ENCODE data around the gene TMEM74B.
A peak's percentile ranks its signal among the peaks of the same experiment; 100 is the strongest.
"Not testable (repeated sequence)": the region's sequence is repeated elsewhere in the genome, so short reads cannot be mapped to it uniquely, and the experiment has no call there.

TMEM74B gene

GRCh38 chr20:1184638-1185315 is at the start of gene TMEM74B:
TSS of gene TMEM74B (minus strand) at chr20:1184981. CDS start at chr20:1183801, 1,180 bp downstream.
- no peak for TF ChIP-seq JUND (IDR thresholded peaks at IDR 0.05; ENCODE audit: low read depth)
- no peak for DNase-seq (ENCODE audit: low read depth in 1 of 2, low spot score in 1 of 2)
- in situ Hi-C loops (cut with HindIII; ENCODE audit: low pct_unique_long_range_greater_than_20kb, low sequenced_read_pairs): no loop called here

DNA sequence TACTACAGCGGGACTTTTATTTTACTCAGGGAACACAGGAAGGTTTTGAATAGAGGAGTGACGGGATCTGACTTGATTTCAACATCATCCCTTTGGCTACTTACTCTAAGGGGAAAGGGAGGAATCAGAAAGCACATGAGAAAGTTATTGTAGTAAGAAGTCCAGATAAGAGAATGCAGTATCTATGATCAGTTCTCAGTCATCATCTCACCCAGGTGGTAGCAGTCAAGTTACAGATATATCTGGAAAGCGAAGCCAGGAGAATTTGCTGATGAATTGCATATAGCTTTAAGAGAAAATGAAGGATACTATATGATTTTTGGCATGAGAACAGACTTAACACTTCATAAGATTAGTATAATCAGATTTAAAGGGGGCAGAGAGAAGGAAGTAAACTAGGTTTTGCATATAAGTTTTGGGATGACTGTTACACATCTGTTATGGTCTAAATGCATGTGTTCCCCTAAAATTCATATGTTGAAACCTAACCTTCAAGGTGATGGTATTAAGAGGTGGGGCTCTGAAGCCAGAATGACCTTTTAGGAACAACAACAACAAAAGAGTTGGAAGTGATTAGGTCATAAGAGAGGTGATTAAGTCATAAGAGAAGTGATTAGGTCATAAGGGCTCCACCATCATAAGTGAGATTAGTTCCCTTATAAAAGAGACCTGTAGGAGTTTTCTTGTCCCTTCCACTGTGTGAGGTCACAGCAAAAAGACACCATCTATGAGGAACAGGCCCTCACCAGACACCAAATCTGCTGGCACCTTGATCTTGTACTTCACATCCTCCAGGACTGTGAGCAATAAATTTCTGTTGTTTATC is 47.7 kb upstream of the TMEM74B start:
- no peak for DNase-seq (ENCODE audit: low read depth in 1 of 2, low spot score in 1 of 2)
- in situ Hi-C loops (cut with HindIII; ENCODE audit: low pct_unique_long_range_greater_than_20kb, low sequenced_read_pairs): no loop called here
- TF ChIP-seq JUND (IDR thresholded peaks at IDR 0.05; ENCODE audit: low read depth): no peak

DNA sequence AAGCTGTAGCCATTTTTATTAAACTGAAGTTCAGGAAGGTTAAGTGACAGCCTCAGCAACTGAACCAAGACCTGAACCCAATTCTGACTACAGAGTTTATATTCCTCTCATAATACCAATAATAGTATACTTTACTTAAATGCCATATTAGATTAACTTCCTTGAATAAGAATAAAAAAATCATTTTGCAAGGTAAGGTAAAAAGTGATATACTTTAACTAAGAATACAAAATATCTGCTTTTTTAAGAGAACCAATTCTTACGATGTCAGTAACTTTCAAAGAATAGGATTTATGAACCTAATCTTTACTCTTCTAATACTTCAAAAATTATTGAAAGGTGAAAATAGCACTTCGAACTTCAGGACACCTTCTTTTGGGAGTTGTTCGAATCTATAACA is 44.8 kb upstream of the TMEM74B start:
- no peak for TF ChIP-seq JUND (IDR thresholded peaks at IDR 0.05; ENCODE audit: low read depth)
- in situ Hi-C loops (cut with HindIII; ENCODE audit: low pct_unique_long_range_greater_than_20kb, low sequenced_read_pairs): no loop called here

GRCh38 chr20:1225783-1226654 is 41.2 kb upstream of the TMEM74B start, which contains the start of gene RAD21L1:
TSS of gene RAD21L1 (plus strand) at chr20:1226044. CDS start at chr20:1228454, 2,410 bp downstream.
- in situ Hi-C loops (cut with HindIII; ENCODE audit: low pct_unique_long_range_greater_than_20kb, low sequenced_read_pairs): no loop called here
- TF ChIP-seq JUND (IDR thresholded peaks at IDR 0.05; ENCODE audit: low read depth): no peak
- peak; percentile 84 to 85 for DNase-seq (ENCODE audit: low read depth in 1 of 2, low spot score in 1 of 2)

More for the DNA sequence above, 44.8 kb upstream of the TMEM74B start:
- DNase-seq (ENCODE audit: low read depth in 1 of 2, low spot score in 1 of 2): no peak

DNA sequence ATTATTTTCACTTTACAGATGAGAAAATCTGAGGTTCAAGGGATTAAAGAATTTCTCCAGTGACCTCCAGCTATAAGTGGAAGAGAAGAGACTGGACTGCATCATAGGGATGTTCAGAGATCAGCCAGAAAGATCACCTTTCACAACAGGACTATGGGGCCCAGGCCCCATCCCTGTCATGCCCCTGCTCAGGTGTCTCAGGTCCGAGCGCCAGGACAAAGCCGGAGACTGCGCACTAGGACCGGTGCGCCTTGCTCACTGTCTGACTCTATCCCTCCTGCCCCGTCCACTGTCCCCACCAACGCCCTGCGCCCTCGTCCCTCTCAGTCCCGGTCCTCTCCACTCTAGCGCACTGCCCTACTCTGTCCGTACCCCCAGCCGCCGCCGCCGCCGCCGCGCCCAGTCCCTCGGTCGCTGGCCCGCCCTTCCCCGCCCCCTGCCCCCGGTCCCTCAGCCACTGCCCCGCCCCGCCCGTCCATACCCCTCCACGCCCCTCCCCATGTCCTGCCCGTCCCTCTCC is 40.5 kb upstream of the TMEM74B start:
- no peak for TF ChIP-seq JUND (IDR thresholded peaks at IDR 0.05; ENCODE audit: low read depth)
- in situ Hi-C loops (cut with HindIII; ENCODE audit: low pct_unique_long_range_greater_than_20kb, low sequenced_read_pairs): no loop called here
- DNase-seq (ENCODE audit: low read depth in 1 of 2, low spot score in 1 of 2): peak in 1 of 2 experiments; percentile 87

DNA sequence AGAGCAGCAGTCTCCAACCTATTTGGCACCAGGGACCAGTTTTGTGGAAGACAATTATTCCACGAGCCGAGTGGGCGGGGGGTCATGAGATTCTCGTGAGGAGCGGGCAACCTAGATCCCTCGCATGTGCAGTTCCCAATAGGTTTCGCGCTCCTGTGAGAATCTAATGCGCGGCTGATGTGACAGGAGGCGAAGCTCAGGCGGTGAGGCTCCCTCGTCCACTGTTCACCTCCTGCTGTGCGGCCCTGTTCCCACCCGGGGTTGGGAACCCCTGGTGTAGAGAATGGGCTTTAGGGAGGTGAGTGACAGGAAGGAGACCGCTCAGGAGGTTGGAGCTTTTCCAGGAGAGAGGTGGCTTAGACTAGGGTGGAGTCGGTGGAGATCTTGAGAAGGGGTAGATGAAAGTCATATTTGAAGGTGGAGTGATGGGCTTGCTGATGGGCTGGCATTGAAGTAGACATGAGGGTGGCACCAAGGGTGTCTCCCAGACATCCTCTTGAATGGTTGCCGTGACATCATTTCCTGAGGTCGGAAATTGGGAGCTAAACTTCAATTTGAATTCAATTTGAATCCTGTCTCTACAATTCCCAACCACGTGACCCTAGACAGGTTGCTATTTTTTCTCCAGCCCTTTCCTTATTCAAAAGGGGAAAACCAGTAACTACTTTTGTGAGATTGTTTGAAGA is 39.6 kb upstream of the TMEM74B start:
- no peak for DNase-seq (ENCODE audit: low read depth in 1 of 2, low spot score in 1 of 2)
- no peak for TF ChIP-seq JUND (IDR thresholded peaks at IDR 0.05; ENCODE audit: low read depth)
- in situ Hi-C loops (cut with HindIII; ENCODE audit: low pct_unique_long_range_greater_than_20kb, low sequenced_read_pairs): no loop called here

DNA sequence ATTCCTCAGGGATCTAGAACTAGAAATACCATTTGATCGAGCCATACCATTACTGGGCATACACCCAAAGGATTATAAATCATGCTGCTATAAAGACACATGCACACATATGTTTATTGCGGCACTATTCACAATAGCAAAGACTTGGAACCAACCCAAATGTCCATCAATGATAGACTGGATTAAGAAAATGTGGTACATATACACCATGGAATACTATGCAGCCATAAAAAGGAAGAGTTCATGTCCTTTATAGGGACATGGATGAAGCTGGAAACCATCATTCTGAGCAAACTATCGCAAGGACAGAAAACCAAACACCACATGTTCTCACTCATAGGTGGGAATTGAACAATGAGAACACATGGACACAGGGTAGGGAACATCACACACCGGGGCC is 38.0 kb upstream of the TMEM74B start:
- DNase-seq (ENCODE audit: low read depth in 1 of 2, low spot score in 1 of 2); in situ Hi-C loops (cut with HindIII; ENCODE audit: low pct_unique_long_range_greater_than_20kb, low sequenced_read_pairs): not testable (repeated sequence)

DNA sequence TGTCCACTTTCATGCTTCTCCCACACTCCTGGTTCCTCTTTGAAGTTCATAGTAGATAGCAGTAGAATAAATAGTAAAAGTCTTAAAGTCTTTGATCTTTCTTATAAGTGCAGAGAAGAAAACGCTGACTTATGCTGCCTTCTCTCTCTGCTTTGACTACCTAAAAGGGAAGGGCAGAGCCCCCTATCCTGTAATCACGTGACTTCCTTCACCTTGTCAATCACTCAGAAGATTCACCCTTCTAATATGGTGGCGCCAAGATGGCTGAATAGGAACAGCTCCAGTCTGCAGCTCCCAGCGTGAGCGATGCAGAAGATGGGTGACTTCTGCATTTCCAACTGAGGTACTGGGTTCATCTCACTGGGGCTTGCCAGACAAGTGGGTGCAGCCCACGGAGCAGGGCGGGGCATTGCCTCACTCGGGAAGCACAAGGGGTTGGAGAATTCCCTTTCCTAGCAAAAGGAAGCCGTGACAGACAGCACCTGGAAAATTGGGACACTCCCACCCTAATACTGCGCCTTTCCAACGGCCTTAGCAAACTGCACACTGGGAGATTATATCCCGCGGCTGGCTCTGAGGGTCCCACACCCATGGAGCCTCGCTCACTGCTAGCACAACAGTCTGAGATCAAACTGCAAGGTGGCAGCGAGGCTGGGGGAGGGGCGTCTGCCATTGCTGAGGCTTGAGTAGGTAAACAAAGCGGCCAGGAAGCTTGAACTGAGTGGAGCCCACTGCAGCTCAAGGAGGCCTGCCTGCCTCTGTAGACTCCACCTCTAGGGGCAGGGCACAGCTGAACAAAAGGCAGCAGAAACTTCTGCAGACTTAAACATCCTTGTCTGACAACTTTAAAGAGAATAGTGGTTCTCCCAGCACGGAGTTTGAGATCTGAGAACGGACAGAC is 32.0 kb upstream of the TMEM74B start:
- in situ Hi-C loops (cut with HindIII; ENCODE audit: low pct_unique_long_range_greater_than_20kb, low sequenced_read_pairs); DNase-seq (ENCODE audit: low read depth in 1 of 2, low spot score in 1 of 2): not testable (repeated sequence)

- in situ Hi-C loops (cut with HindIII; ENCODE audit: low pct_unique_long_range_greater_than_20kb, low sequenced_read_pairs): no loop called here
Measured at GRCh38 chr20:1215386-1216170, 30.8 kb upstream of the TMEM74B start.

DNA sequence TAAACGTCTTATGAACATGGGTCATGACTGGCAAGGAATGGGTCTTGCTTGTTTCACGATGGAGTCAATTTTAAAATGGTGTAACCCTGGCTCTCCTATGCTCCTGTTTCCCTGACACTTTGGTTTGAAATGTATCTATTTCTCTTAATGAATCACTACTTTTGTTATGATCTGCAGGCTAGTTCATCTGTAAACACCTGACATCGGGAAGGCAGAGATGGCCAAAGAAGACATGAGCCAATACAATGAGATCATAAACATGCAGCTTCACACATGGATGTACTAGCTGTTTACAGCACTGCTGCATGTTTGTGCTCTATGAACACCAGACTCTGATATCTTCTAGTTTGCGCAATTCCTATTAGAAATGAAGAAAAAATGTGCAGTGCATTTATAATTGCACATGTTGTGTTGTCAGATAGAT is 30.1 kb upstream of the TMEM74B start:
- DNase-seq (ENCODE audit: low read depth in 1 of 2, low spot score in 1 of 2): no peak
- in situ Hi-C loops (cut with HindIII; ENCODE audit: low pct_unique_long_range_greater_than_20kb, low sequenced_read_pairs): no loop called here
- no peak for TF ChIP-seq JUND (IDR thresholded peaks at IDR 0.05; ENCODE audit: low read depth)

More at GRCh38 chr20:1215386-1216170, 30.8 kb upstream of the TMEM74B start:
- no peak for DNase-seq (ENCODE audit: low read depth in 1 of 2, low spot score in 1 of 2)
- no peak for TF ChIP-seq JUND (IDR thresholded peaks at IDR 0.05; ENCODE audit: low read depth)

Data from T47D (cell line).